ENCODE data around the gene SYT8.
"Not testable (repeated sequence)": the region's sequence is repeated elsewhere in the genome, so short reads cannot be mapped to it uniquely, and the experiment has no call there.

SYT8 gene

DNA sequence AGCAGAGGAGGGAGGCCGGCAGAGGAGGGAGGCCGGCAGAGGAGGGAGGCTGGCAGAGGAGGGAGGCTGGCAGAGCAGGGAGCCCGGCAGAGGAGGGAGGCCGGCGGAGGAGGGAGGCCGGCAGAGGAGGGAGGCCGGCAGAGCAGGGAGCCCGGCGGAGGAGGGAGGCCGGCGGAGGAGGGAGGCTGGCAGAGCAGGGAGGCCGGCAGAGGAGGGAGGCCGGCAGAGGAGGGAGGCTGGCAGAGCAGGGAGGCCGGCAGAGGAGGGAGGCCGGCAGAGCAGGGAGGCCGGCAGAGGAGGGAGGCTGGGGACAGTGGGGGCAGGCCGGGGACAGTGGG, 39.0 kb downstream of the SYT8 start:
- DNase-seq (ENCODE audit: low read depth), result not testable (repeated sequence)

- DNase-seq (ENCODE audit: low read depth), result not testable (repeated sequence)
These were observed 39.8 kb downstream of the SYT8 start for GRCh38 chr11:1874441-1875092.

- no peak for DNase-seq (ENCODE audit: low read depth)
These were observed 40.5 kb downstream of the SYT8 start for GRCh38 chr11:1875093-1875850.

GRCh38 chr11:1875851-1876301, 41.1 kb downstream of the SYT8 start:
- DNase-seq (ENCODE audit: low read depth), result not testable (repeated sequence)

DNA sequence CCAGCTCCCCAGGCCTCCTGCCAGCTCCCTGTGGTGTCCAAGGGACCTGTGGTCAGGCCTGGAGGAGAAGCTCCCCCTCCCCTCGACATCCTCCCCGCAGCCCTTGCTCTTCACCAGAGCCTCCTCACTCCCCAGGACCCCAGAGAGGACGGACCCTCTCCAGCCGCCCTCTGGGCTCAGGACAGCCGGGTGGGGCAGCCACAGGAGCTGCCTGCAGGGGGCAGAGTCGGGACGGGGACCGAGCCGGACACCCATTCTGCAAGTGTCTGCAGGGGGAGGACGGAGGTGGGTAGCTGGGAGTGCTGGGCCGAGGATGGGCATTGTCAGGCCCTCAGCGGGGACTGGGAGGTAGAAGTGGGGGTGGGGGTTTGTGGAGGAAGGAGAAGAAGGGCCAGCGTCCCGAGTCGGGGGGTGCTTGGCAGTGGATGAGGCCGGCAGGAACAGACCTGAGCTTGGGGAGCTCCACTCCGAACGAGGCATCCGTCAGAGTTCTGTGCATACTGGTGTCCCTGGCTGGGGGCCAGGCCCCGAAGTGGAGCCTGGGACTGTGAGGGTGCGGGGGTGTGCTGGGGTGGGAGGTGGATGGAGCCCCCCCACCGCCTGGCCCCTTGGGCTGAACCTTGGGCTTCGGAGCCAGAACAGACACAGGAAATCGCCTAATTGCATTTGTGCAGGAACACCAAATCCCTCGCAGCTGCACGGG, 41.7 kb downstream of the SYT8 start:
- DNase-seq (ENCODE audit: low read depth), result peak; percentile 36

GRCh38 chr11:1877211-1878136, 42.7 kb downstream of the SYT8 start:
- peak; percentile 16 for DNase-seq (ENCODE audit: low read depth)

GRCh38 chr11:1878137-1879031, 43.6 kb downstream of the SYT8 start:
- DNase-seq (ENCODE audit: low read depth), result no peak

DNA sequence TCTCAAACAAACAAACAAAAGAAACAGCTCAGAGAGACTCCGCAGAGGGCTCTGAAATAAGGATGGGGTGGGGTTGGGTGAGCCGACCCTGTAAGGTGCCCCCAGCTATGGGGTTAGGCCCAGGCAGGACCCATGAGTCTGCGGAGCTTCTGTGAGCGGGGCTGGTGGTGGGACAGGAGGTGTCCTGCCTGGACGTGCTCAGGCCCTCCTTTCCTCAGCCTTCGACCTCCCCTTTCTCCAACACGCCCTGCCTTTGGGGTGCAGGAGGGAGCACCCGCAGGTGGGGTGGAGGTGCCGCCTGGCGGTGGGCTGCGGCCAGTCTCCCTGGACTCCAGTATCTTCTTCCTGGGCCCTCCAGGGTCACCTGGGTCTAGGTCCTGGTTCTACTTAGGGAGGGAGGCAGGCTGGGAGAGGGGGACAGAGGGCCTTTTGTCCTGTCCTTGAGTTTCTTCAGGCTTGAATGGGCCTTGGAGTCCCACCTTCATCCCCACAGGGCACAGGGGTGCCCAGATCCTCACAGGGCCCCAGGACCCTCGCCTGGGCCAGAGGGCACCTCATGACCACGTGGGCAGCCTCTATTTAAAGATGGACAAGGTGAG, 44.7 kb downstream of the SYT8 start:
- no peak for DNase-seq (ENCODE audit: low read depth)

DNA sequence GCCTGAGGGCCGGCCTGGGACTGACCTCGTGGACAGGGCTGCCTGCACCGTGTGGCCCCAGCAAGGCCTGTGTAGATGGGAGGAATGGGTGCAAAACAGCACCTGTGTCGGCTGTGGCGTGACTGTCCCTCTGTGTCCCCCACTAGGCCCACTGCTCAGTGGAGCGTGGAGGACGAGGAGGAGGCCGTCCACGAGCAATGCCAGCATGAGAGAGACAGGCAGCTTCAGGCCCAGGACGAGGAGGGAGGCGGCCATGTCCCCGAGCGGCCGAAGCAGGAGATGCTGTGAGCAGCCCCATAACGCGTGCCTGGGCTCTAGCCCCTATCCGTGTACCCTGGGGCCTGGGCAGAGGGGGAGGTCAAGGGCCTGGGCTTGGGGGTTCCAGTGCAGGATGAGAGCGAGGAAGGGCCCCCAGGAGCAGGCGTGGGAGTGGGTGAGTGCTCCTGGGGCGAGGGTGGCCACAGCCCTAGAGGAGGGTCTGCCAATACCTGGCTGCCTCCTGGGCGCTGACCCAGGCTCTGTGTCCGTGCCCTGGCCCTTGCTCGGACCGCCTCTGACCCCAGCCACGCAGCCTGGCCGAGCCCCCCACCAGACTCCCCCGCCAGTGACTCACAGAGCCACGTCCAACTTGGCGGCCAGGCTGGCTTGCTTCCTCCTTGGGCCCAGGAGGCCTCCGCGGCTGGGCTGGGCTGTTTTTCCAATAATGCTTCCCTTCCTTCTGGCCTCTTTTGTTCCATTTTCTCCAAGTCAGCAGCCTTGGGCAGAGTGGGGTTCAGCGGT, 45.3 kb downstream of the SYT8 start:
- DNase-seq (ENCODE audit: low read depth), result peak; percentile 8

DNA sequence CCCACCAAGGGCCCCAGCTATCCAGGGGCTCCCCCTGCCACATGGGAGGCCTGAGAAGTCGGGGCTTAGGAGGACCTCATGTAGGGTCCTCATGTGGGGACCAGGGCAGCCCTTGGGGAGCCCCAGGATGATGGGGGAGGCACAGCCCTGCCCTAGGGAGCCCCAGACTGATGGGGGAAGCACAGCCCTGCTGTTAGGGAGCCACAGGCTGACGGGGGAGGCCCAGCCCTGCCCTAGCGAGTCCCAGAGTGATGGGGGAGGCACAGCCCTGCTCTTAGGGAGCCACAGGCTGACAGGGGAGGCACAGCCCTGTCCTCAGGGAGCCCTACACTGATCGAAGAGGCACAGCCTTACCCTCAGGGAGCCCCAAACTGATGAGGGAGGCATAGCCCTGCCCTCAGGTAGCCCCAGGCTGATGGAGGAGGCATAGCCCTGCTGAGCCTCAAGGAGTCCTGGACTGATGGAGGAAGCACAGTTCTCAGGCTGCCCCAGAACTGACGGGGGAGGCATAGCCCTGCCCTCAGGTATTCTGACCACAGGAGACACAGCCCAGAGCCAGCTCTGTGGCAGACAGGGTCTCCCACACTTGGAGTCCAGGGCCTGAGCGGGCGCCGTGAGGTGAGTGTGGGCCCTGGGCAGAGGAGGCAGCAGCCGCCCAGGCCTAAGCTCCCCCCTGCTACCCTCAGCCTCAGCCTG, 46.1 kb downstream of the SYT8 start:
- no peak for DNase-seq (ENCODE audit: low read depth)

GRCh38 chr11:1881442-1882264, 46.9 kb downstream of the SYT8 start:
- no peak for DNase-seq (ENCODE audit: low read depth)

GRCh38 chr11:1882265-1883238, 47.8 kb downstream of the SYT8 start:
- DNase-seq (ENCODE audit: low read depth), result peak; percentile 61

- no peak for DNase-seq (ENCODE audit: low read depth)
These were observed 48.8 kb downstream of the SYT8 start for GRCh38 chr11:1883346-1884302.

DNA sequence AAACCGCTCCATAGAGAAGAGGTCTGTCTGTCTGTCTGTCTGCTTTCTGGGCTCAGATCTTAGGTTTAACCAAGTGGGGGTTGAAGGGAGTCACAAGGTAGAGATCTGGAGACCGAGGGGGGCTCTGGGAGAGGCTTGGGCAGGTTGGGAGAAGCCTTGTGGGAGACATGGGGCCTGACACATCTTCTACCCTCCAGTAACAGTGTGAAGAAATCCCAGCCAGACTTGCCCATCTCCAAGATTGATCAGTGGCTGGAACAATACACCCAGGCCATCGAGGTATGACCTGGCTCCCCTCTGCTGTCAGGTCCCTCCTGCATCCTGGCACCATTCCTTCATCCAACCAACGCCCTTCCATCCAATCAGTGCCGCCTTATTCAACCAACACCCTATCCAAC, 49.5 kb downstream of the SYT8 start:
- DNase-seq (ENCODE audit: low read depth), result no peak

- DNase-seq (ENCODE audit: low read depth), result not testable (repeated sequence)
These were observed 51.8 kb downstream of the SYT8 start for GRCh38 chr11:1886551-1886950.
